Caco-2 (cell line): ENCODE results near the gene GLUD1. TPM values are rescaled to one million over a fixed set of nuclear protein-coding genes. Genes with fewer than 3 reads are reported as not detected.
A peak's percentile ranks its signal among the peaks of the same experiment; 100 is the strongest.
"Not testable (repeated sequence)": the region's sequence is repeated elsewhere in the genome, so short reads cannot be mapped to it uniquely, and the experiment has no call there.

Experiments used
- BruUV-seq: library from RNA; stranded (reverse); fragments of 400-500 nt; replicated peaks from 2 replicates; lab custom pipeline; 2021; lab: Mats Ljungman, UMichigan
- CTCF ChIA-PET: fragments of 300-600 bp; sonication (Branson Sonifier 250); formaldehyde crosslinking; loops from one replicate; lab custom pipeline; 2022; ENCODE audit warnings: antibody characterized with exemption; lab: Charles Lee
- POLR2A ChIA-PET: fragments of 300-600 bp; sonication (Branson Sonifier 250); formaldehyde crosslinking; loops from one replicate; lab custom pipeline; 2022; ENCODE audit warnings: antibody characterized with exemption; lab: Charles Lee
- DNase-seq, 2 experiments: peaks; one replicate each; pipeline versions ENCODE4 v3.0.0 to v3.0.0-alpha.2; 2020 to 2022
- H3K27me3 ChIP-seq: replicated peaks from 2 replicates; pipeline ENCODE4 v1.6.0; 2011; ENCODE audit warnings: low read length; ENCODE audit not compliant: control insufficient read depth, insufficient read depth
- H3K36me3 ChIP-seq: 2 replicates; pipeline ENCODE4 v1.5.1; 2011; ENCODE audit warnings: low read length; ENCODE audit not compliant: control insufficient read depth, insufficient read depth
- H3K4me1 ChIP-seq: fragments of 250-450 bp; sonication (Bioruptor Pico); 2 replicates; pipeline ENCODE4 v1.5.1; 2020; ENCODE audit warnings: mild to moderate bottlenecking
- H3K4me3 ChIP-seq: 2 replicates; pipeline ENCODE4 v1.5.1; 2011; ENCODE audit warnings: low read depth, mild to moderate bottlenecking, control low read depth, low read length
- H3K9me3 ChIP-seq: fragments of 250-450 bp; sonication (Bioruptor Pico); 2 replicates; pipeline ENCODE4 v1.5.1; 2020; ENCODE audit warnings: mild to moderate bottlenecking, moderate library complexity
- H3K27ac Mint-ChIP-seq: one replicate; pipeline ENCODE4 v1.8.0; 2022; ENCODE audit warnings: mixed read lengths; ENCODE audit not compliant: unreplicated experiment
- H3K27me3 Mint-ChIP-seq: one replicate; pipeline ENCODE4 v1.8.0; 2022; ENCODE audit warnings: mixed read lengths; ENCODE audit not compliant: insufficient read depth, unreplicated experiment
- H3K36me3 Mint-ChIP-seq: one replicate; pipeline ENCODE4 v1.8.0; 2022; ENCODE audit warnings: mild to moderate bottlenecking, mixed read lengths; ENCODE audit not compliant: insufficient read depth, unreplicated experiment
- H3K4me1 Mint-ChIP-seq: one replicate; pipeline ENCODE4 v1.8.0; 2022; ENCODE audit warnings: low read depth, mixed read lengths; ENCODE audit not compliant: unreplicated experiment
- H3K4me3 Mint-ChIP-seq: one replicate; pipeline ENCODE4 v1.8.0; 2022; ENCODE audit warnings: mild to moderate bottlenecking, moderate library complexity, mixed read lengths; ENCODE audit not compliant: unreplicated experiment
- H3K9me3 Mint-ChIP-seq: one replicate; pipeline ENCODE4 v1.8.0; 2022; ENCODE audit warnings: mixed read lengths; ENCODE audit not compliant: unreplicated experiment
- intact Hi-C: fragments of 100-400 bp; cut with micrococcal nuclease; formaldehyde crosslinking; loops from one replicate; pipeline ENCODE4 v1.10.0; 2022; ENCODE audit not compliant: unreplicated experiment
- total RNA-seq: library from RNA; stranded (reverse); gene quantifications from 2 replicates; pipeline ENCODE4 v1.2.3, GENCODE V29; 2022
- TF ChIP-seq, protein P1 (sequence below), 2 experiments: fragments of 200-600 bp in 1 of 2; IDR thresholded peaks; 1 replicate in 1 of 2; 2 replicates in 1 of 2; pipeline versions ENCODE4 v1.5.1 to v1.8.0; 2011 to 2022; ENCODE audit warnings: antibody characterized with exemption in 1 of 2, control low read depth in 1 of 2, inconsistent platforms in 1 of 2, low read depth in 1 of 2, low read length in 1 of 2, mild to moderate bottlenecking in 1 of 2, moderate library complexity in 1 of 2; ENCODE audit not compliant: insufficient read depth in 1 of 2, severe bottlenecking in 1 of 2, unreplicated experiment in 1 of 2

Gene GLUD1
- total RNA-seq, 1 experiment from 2014 or later: 767 TPM

DNA sequence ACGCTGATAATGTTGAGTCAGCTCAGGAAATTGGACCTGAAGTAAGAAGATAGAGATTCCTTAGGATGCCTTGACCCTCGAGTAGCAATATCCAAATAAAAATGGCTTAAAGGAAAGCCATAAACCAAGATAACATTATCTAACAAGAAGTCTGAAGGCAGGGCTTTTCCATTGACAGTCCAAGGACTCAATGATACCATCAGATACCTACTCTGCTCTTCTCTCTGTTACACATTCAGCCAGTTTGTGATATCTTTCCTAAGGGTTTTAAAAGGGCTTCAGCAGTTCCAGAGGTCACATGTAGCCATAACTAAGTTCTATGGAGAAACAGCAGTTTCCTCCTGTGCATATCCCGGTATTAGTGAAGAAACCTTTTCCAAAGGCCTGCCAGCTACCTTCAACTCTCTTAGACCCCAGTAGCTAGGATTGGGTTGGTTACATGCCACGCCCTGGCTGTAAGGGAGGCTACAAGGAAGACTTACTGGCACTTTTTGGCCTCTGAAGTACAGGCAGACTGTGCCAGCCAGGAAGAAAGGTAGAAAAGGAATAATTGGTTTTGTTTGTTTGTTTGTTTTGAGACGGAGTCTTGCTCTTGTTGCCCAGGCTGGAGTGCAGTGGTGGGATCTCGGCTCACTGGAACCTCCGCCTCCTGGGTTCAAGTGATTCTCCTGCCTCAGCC is 10.9 kb upstream of the GLUD1 start:
- ChIA-PET POLR2A (interaction anchor here (1.3 kb wide), 1 partner anchor 10 kb away, joined by 6 read pairs; the partner anchor contains the start of gene SHLD2), CTCF (interaction anchor here (1.4 kb wide), 1 partner anchor 10 kb away, joined by 4 read pairs; no protein-coding TSS in a partner anchor)
- H3K27ac Mint-ChIP-seq: peak overlapping the region; percentile 75
- intact Hi-C loops: no loop called here
- H3K9me3 Mint-ChIP-seq: no peaks in the 10 kb centered on the region
- no peaks in the 10 kb centered on the region for H3K27me3 Mint-ChIP-seq
- BruUV-seq: no TSS peak
- H3K9me3 ChIP-seq: no peaks in the 10 kb centered on the region
- DNase-seq: peak in 1 of 2 experiments; percentile 53
- no peaks in the 10 kb centered on the region for H3K27me3 ChIP-seq
- H3K4me1 Mint-ChIP-seq: peaks cover 22% of the 10 kb centered on the region
- TF ChIP-seq, protein P1, sequence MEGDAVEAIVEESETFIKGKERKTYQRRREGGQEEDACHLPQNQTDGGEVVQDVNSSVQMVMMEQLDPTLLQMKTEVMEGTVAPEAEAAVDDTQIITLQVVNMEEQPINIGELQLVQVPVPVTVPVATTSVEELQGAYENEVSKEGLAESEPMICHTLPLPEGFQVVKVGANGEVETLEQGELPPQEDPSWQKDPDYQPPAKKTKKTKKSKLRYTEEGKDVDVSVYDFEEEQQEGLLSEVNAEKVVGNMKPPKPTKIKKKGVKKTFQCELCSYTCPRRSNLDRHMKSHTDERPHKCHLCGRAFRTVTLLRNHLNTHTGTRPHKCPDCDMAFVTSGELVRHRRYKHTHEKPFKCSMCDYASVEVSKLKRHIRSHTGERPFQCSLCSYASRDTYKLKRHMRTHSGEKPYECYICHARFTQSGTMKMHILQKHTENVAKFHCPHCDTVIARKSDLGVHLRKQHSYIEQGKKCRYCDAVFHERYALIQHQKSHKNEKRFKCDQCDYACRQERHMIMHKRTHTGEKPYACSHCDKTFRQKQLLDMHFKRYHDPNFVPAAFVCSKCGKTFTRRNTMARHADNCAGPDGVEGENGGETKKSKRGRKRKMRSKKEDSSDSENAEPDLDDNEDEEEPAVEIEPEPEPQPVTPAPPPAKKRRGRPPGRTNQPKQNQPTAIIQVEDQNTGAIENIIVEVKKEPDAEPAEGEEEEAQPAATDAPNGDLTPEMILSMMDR (IDR thresholded peaks at IDR 0.05; ENCODE audit: insufficient read depth in 1 of 2, low read depth in 1 of 2, low read length in 1 of 2, severe bottlenecking in 1 of 2, unreplicated experiment in 1 of 2): no peak
- H3K4me3 Mint-ChIP-seq: peak overlapping the region; percentile 39
- H3K36me3 ChIP-seq: no peaks in the 10 kb centered on the region; the same call in 1 of the 2 replicates
- H3K4me3 ChIP-seq: no peak overlapping the region
- peaks cover 89% of the 10 kb centered on the region for H3K36me3 Mint-ChIP-seq
- peaks cover 29% of the 10 kb centered on the region for H3K4me1 ChIP-seq

DNA sequence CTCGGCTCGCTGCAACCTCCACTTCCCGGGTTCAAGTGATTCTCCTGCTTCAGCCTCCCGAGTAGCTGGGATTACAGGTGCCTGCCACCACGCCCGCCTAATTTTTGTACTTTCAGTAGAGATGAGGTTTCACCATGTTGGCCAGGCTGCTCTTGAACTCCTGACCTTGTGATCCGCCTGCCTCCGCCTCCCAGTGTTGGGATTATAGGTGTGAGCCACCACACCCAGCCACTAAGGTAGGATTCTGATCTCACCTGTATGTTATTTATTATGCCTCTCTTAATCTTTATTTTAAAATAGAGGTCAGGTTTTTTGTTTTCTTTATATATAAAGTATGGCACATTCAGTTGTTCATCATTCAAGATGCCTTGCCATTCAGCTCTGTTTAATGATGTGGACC is 10.1 kb upstream of the GLUD1 start:
- H3K27me3 Mint-ChIP-seq, intact Hi-C loops, BruUV-seq, H3K27me3 ChIP-seq, H3K9me3 Mint-ChIP-seq, H3K4me3 ChIP-seq, H3K9me3 ChIP-seq, H3K36me3 ChIP-seq, DNase-seq: not testable (repeated sequence)
- ChIA-PET CTCF (interaction anchor here (1.4 kb wide), 1 partner anchor 9 kb away, joined by 4 read pairs; no protein-coding TSS in a partner anchor), POLR2A (interaction anchor here (1.3 kb wide), 1 partner anchor 9 kb away, joined by 6 read pairs; the partner anchor contains the start of gene SHLD2)
- Mint-ChIP-seq H3K27ac (peak overlapping the region; percentile 75), H3K4me3 (peak overlapping the region; percentile 39), H3K36me3 (peaks cover 88% of the 10 kb centered on the region), H3K4me1 (peaks cover 22% of the 10 kb centered on the region)
- H3K4me1 ChIP-seq: peaks cover 29% of the 10 kb centered on the region

DNA sequence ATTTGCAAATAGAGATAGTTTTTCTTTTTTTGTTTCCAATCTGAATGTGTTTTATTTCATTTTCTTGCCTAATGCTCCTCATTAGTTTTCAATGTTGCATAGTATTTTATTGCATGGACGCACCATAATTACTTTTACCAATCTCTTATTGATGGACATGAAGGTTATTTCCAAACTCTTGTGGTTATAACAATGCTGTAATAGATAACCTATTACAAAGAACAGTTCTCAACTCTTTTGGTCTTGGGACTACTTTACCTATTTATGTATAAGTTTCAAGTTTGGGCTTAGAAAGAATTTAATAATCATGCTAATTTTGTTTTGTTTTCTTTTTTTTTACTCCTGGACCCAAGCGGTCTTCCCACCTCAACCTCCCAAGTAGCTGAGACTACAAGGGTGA is 7.4 kb upstream of the GLUD1 start:
- intact Hi-C loops: no loop called here
- TF ChIP-seq, protein P1 (IDR thresholded peaks at IDR 0.05; ENCODE audit: insufficient read depth in 1 of 2, low read depth in 1 of 2, low read length in 1 of 2, severe bottlenecking in 1 of 2, unreplicated experiment in 1 of 2): no peak

More for the DNA sequence above, 7.4 kb upstream of the GLUD1 start:
- Mint-ChIP-seq H3K36me3 (peaks cover 83% of the 10 kb centered on the region), H3K9me3 (no peaks in the 10 kb centered on the region), H3K27ac (no peak overlapping the region), H3K27me3 (no peaks in the 10 kb centered on the region), H3K4me3 (no peak overlapping the region), H3K4me1 (peaks cover 22% of the 10 kb centered on the region)
- peaks cover 31% of the 10 kb centered on the region for H3K4me1 ChIP-seq
- no peaks in the 10 kb centered on the region; the same call in 1 of the 2 replicates for H3K36me3 ChIP-seq
- CTCF ChIA-PET: no interaction called here
- DNase-seq: no peak
- no peaks in the 10 kb centered on the region for H3K9me3 ChIP-seq
- BruUV-seq: no TSS peak
- POLR2A ChIA-PET: no interaction called here
- H3K4me3 ChIP-seq: no peak overlapping the region
- no peaks in the 10 kb centered on the region for H3K27me3 ChIP-seq
